CD4-positive, alpha-beta memory T cell (primary cell): ENCODE measurements around the gene CILP2. TPM values are rescaled to one million over a fixed set of nuclear protein-coding genes. Genes with fewer than 3 reads are reported as not detected.

ENCODE experiments used
- CTCF ChIA-PET: fragments of 350-600 bp; sonication (Branson Sonifier 250); formaldehyde crosslinking; loops from one replicate; lab custom pipeline; 2021; ENCODE audit warnings: inconsistent platforms; ENCODE audit not compliant: partially characterized antibody; lab: Charles Lee
- POLR2A ChIA-PET: fragments of 350-600 bp; sonication (Branson Sonifier 250); formaldehyde crosslinking; loops from one replicate; lab custom pipeline; 2021; ENCODE audit not compliant: partially characterized antibody; lab: Charles Lee
- DNase-seq, 5 donors: peaks; one replicate each; pipeline versions ENCODE4 v3.0.0 to v3.0.0-alpha.2; 2020 to 2022; ENCODE audit warnings: mixed read lengths in 1 of 5
- H3K27ac ChIP-seq: one replicate; pipeline ENCODE4 v1.7.0; 2013; ENCODE audit warnings: low read depth, low read length
- H3K27me3 ChIP-seq: 2 replicates; pipeline ENCODE4 v1.7.0; 2013; ENCODE audit warnings: mild to moderate bottlenecking, low read length, moderate library complexity; ENCODE audit not compliant: insufficient read depth
- H3K36me3 ChIP-seq: 2 replicates; pipeline ENCODE4 v1.7.0; 2013; ENCODE audit warnings: mild to moderate bottlenecking, low read length, moderate library complexity; ENCODE audit not compliant: insufficient read depth
- H3K4me1 ChIP-seq: 2 replicates; pipeline ENCODE4 v1.7.0; 2013; ENCODE audit warnings: mild to moderate bottlenecking, low read length, moderate library complexity; ENCODE audit not compliant: insufficient read depth
- H3K4me3 ChIP-seq, 2 donors: one replicate each; pipeline ENCODE4 v1.7.0; 2013; ENCODE audit warnings: low read length in 2 of 2, mild to moderate bottlenecking in 1 of 2
- H3K9me3 ChIP-seq, 2 donors: one replicate each; pipeline ENCODE4 v1.7.0; 2013; ENCODE audit warnings: low read length in 2 of 2, control low read depth in 1 of 2; ENCODE audit not compliant: control insufficient read depth in 1 of 2
- H3K27ac Mint-ChIP-seq, 7 donors: one replicate each; pipeline ENCODE4 v1.8.0; 2020 to 2021; ENCODE audit warnings: mixed read lengths in 7 of 7, mild to moderate bottlenecking in 6 of 7, inconsistent platforms in 3 of 7, moderate library complexity in 3 of 7
- H3K27me3 Mint-ChIP-seq, 2 donors: one replicate each; pipeline ENCODE4 v1.8.0; 2020 to 2021; ENCODE audit warnings: mixed read lengths in 2 of 2
- H3K36me3 Mint-ChIP-seq, 2 donors: one replicate each; pipeline ENCODE4 v1.8.0; 2020 to 2021; ENCODE audit warnings: mixed read lengths in 2 of 2, inconsistent platforms in 1 of 2, mild to moderate bottlenecking in 1 of 2
- H3K4me1 Mint-ChIP-seq, 4 donors: one replicate each; pipeline ENCODE4 v1.8.0; 2020 to 2021; ENCODE audit warnings: mixed read lengths in 4 of 4, mild to moderate bottlenecking in 1 of 4
- H3K4me3 Mint-ChIP-seq, 8 donors: one replicate each; pipeline ENCODE4 v1.8.0; 2020 to 2021; ENCODE audit warnings: mixed read lengths in 8 of 8, mild to moderate bottlenecking in 7 of 8, moderate library complexity in 6 of 8, inconsistent platforms in 3 of 8
- H3K9me3 Mint-ChIP-seq, 8 donors: one replicate each; pipeline ENCODE4 v1.8.0; 2020 to 2021; ENCODE audit warnings: mixed read lengths in 8 of 8, mild to moderate bottlenecking in 5 of 8, inconsistent platforms in 3 of 8, moderate library complexity in 1 of 8
- intact Hi-C: fragments of 100-400 bp; cut with micrococcal nuclease; formaldehyde crosslinking; loops from one replicate; pipeline ENCODE4 v1.15.1; 2023
- polyA plus RNA-seq, 2 donors: library from polyadenylated mRNA; unstranded; fragments of 300-500 nt; fragmentation: Illumina TruSeq; gene quantifications; one replicate each; pipeline ENCODE4 v1.2.3, GENCODE V29; 2021
- total RNA-seq, 2 experiments: library from RNA; stranded (reverse); gene quantifications; one replicate each; pipeline ENCODE4 v1.2.3, GENCODE V29; 2021

The CILP2 gene
- total and polyA plus RNA-seq, 4 experiments from 2014 or later = 0.09 to 0.14 TPM; not detected in 2

DNA sequence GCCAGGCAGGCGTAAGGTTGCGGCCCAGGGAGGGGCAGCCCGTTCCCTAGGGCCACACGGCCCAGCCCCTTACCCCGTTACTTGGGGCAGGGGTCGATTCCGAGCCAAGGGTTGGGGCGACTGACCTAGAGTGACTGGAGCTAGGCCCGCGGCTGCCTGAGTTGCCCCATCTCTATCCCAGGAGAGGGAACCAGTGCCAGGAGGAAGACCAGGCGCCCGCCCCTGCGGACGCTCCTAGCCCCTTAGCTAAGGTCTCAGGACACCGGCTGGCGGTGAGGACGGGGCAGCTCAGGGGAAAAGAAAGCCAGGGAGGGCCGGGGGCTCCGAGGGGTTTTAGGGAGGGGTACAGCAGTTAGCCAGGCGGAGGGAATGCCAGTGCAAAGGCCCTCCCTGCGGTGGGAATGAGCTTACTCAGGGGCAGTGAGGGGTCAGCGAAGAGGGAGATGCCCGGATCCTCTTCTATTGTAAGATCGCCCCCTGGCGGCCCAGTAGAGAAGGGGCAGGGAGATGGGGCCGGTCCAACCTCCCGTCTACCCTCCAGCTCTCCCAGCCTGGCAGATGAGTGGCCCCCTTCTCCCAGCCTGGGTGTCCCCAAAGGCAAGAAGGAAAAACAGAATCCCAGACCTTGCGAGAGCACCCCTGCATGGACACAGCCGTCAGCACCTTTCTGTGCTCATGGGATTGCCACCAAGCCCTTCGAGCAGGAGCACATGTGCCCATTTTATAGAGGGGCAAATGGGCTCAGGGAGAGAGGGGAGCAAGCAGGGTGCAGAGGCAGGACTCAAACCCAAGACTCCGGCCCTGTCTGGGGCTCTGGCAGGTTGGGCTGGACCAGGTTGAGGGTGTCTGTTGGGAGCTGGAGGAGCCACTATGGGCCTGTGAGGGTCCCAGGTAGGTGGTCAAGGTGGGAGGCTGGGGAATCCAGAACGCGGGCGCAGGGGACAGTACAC lies 16.3 kb downstream of the CILP2 start:
- DNase-seq = peak; percentile 42 to 50 (median 45)
- no peaks in the 10 kb centered on the region for H3K27me3 Mint-ChIP-seq
- Histone ChIP-seq H3K36me3 (no peaks in the 10 kb centered on the region), H3K27me3 (no peaks in the 10 kb centered on the region), H3K4me1 (peaks cover 6% of the 10 kb centered on the region), H3K4me3 (no peak overlapping the region), H3K9me3 (no peaks in the 10 kb centered on the region), H3K27ac (no peak overlapping the region)
- peaks cover 0 to 2% (median 0%) of the 10 kb centered on the region in 8 donors for H3K9me3 Mint-ChIP-seq
- H3K36me3 Mint-ChIP-seq = peaks cover 0 to 5% of the 10 kb centered on the region in 2 donors
- H3K27ac Mint-ChIP-seq = peak overlapping the region in 1 of 7 donors; percentile 40
- peak overlapping the region in 1 of 8 donors; percentile 10 for H3K4me3 Mint-ChIP-seq
- ChIA-PET POLR2A (interaction anchor here (0.8 to 2.2 kb wide), 9 partner anchors 8 to 266 kb away, joined by 3 to 9 read pairs (median 4); partner anchors contain the start of genes GMIP and PBX4), CTCF (interaction anchor here (0.7 to 4.9 kb wide), 35 partner anchors 8 to 406 kb away, joined by 3 to 31 read pairs (median 4); partner anchors contain the start of genes GMIP, LPAR2, PBX4 and ZNF101)
- intact Hi-C loops = loop anchor here (1.0 kb wide), 1 partner anchor 22 kb away; no protein-coding TSS in a partner anchor
- peaks cover 10 to 17% (median 12%) of the 10 kb centered on the region in 4 donors for H3K4me1 Mint-ChIP-seq

DNA sequence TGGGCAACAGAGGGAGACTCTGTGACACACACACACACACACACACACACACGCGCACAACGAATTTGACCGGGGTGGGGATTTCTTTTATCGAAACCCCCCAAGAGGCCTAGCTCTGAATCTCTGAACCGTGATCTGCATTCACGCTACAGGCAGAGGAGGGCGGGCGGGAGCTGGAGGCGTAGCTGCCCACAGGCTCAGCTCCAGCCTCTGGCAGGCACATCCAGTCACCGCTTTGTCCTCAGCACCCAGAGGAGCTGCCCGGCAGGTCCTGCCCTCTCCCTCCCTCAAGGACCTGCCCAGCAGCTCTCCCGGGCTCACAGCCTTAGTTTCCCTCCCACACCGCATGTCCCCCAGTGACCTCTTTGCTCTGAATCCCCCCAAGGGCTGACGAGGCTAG lies 20.0 kb downstream of the CILP2 start:
- intact Hi-C loops = no loop called here
- peaks cover 20% of the 10 kb centered on the region for H3K4me1 ChIP-seq
- H3K9me3 ChIP-seq = no peaks in the 10 kb centered on the region
- Mint-ChIP-seq H3K27ac (peak overlapping the region in 3 of 7 donors; percentile 49 to 60 (median 51)), H3K4me1 (peaks cover 17 to 31% (median 24%) of the 10 kb centered on the region in 4 donors), H3K4me3 (no peak overlapping the region), H3K27me3 (no peaks in the 10 kb centered on the region), H3K9me3 (peaks cover 0 to 2% (median 0%) of the 10 kb centered on the region in 8 donors), H3K36me3 (peaks cover 6 to 22% of the 10 kb centered on the region in 2 donors)
- H3K4me3 ChIP-seq = no peak overlapping the region
- H3K27me3 ChIP-seq = no peaks in the 10 kb centered on the region
- POLR2A ChIA-PET = interaction anchor here (0.6 to 2.0 kb wide), 5 partner anchors 48 to 175 kb away, joined by 3 to 5 read pairs (median 3); partner anchors contain the start of genes ATP13A1 and ZNF14
- no peaks in the 10 kb centered on the region for H3K36me3 ChIP-seq
- H3K27ac ChIP-seq = no peak overlapping the region
- CTCF ChIA-PET = interaction anchor here (0.8 to 2.8 kb wide), 5 partner anchors 10 to 107 kb away, joined by 3 to 8 read pairs (median 4); partner anchors contain the start of gene GMIP
- no peak for DNase-seq

DNA sequence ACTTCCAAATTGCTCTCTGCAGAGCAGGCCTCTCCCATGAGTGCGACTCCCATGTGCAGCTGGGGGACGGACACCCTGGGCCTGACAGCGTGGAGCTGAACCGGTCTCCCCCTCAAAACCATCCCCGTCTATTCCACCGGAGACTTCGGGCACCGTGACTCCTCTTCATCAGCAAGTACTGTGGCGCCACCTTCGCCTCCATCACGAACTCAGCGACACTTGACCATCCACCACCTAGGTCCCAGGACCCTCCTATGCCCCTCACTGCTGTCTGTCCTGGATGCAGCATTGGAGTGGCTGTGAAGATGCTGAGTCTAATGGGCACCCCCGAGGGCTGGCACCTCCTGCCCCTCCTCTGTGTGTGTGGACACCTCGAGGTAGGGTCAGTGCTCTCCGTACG lies 20.6 kb downstream of the CILP2 start:
- Histone ChIP-seq H3K27ac (no peak overlapping the region), H3K4me1 (peaks cover 20% of the 10 kb centered on the region), H3K36me3 (no peaks in the 10 kb centered on the region), H3K27me3 (no peaks in the 10 kb centered on the region), H3K4me3 (no peak overlapping the region), H3K9me3 (no peaks in the 10 kb centered on the region)
- POLR2A ChIA-PET = interaction anchor here (0.8 to 0.9 kb wide), 2 partner anchors 105 to 174 kb away, joined by 3 read pairs; partner anchors contain the start of genes ATP13A1 and ZNF14
- no peaks in the 10 kb centered on the region for H3K27me3 Mint-ChIP-seq
- H3K27ac Mint-ChIP-seq = peak overlapping the region in 6 of 7 donors; percentile 19 to 84 (median 56)
- no peak overlapping the region for H3K4me3 Mint-ChIP-seq
- H3K9me3 Mint-ChIP-seq = peaks cover 0 to 2% (median 0%) of the 10 kb centered on the region in 8 donors
- DNase-seq = peak in 1 of 5 donors; percentile 5
- peaks cover 6 to 23% of the 10 kb centered on the region in 2 donors for H3K36me3 Mint-ChIP-seq
- H3K4me1 Mint-ChIP-seq = peaks cover 18 to 34% (median 24%) of the 10 kb centered on the region in 4 donors
- intact Hi-C loops = no loop called here
- CTCF ChIA-PET = interaction anchor here (0.9 to 2.8 kb wide), 4 partner anchors 10 to 85 kb away, joined by 3 to 8 read pairs (median 4); partner anchors contain the start of gene GMIP

DNA sequence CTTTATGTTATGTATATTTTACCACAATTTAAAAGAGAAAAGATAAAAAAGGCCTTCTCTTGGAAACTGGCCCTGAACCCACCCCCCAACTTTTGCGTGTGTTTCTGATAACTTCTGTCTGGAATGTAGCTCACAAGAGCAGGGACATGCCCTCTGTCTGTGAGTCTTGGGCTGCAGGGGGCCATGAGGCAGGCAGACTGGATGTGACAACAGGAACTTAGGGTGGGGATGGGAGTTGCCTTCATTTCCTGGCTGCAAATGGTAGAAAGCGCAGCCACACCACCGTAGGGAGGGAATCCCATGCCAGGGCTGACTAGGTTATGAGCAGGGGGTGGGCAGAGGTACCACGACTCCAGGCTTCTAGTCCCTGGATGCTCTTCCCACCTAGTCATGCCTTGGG lies 21.9 kb downstream of the CILP2 start:
- intact Hi-C loops = no loop called here
- Mint-ChIP-seq H3K9me3 (peaks cover 0 to 2% (median 0%) of the 10 kb centered on the region in 8 donors), H3K27ac (peak overlapping the region in 5 of 7 donors; percentile 60 to 75 (median 68)), H3K36me3 (peaks cover 12 to 31% of the 10 kb centered on the region in 2 donors), H3K4me3 (peak overlapping the region in 3 of 8 donors; percentile 22 to 55 (median 25)), H3K4me1 (peaks cover 15 to 30% (median 20%) of the 10 kb centered on the region in 4 donors), H3K27me3 (no peaks in the 10 kb centered on the region)
- H3K4me1 ChIP-seq = peaks cover 16% of the 10 kb centered on the region
- H3K27ac ChIP-seq = no peak overlapping the region
- no peak overlapping the region for H3K4me3 ChIP-seq
- peaks cover 5% of the 10 kb centered on the region for H3K36me3 ChIP-seq
- H3K9me3 ChIP-seq = no peaks in the 10 kb centered on the region
- no peaks in the 10 kb centered on the region for H3K27me3 ChIP-seq
- DNase-seq = no peak
- POLR2A ChIA-PET = interaction anchor here (0.6 to 2.3 kb wide), 6 partner anchors 9 to 103 kb away, joined by 3 to 9 read pairs (median 4); partner anchors contain the start of genes ATP13A1 and GMIP
- CTCF ChIA-PET = interaction anchor here (1.2 to 2.8 kb wide), 4 partner anchors 9 to 84 kb away, joined by 6 to 10 read pairs (median 6); partner anchors contain the start of gene GMIP

DNA sequence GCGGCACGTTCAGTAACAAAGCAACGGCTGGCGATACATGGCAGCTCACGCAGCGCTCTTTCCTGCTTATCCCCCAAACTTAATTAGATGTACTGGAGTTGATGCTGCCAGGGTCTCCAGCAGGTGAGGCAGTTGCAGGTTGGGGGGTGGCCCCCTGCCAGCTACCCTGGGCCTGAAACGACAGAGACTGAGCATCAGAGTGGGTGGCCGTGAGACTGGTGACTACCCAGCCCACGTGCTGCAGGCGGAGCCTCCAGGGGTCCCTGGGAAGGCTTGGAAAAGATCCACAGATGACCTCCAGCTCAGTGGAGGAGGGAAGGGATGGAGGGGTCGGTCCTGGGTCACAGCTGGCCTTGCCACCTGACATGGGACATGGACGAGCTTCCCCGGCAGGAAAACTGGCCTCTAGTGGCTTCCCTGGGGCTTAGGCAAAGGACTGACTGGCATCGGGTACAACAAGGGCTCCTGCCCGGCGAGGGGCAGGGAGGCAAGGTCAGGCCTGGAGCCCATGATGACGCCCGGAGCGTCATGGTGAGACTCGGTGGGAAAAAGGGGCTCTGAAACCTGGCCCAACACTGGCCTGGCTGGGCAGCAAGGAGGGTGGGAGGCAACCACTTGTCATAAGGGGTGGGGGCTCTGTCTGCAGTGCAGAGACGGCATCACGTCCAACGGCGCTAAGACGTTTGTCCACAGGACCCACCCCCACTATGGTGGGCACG lies 24.0 kb downstream of the CILP2 start:
- CTCF ChIA-PET = interaction anchor here (0.6 to 2.8 kb wide), 6 partner anchors 8 to 82 kb away, joined by 3 to 10 read pairs (median 4); partner anchors contain the start of gene GMIP
- Mint-ChIP-seq H3K4me1 (peaks cover 15 to 30% (median 20%) of the 10 kb centered on the region in 4 donors), H3K27me3 (no peaks in the 10 kb centered on the region), H3K9me3 (no peaks in the 10 kb centered on the region), H3K27ac (peak overlapping the region in 3 of 7 donors; percentile 46 to 64 (median 54)), H3K4me3 (peak overlapping the region in 1 of 8 donors; percentile 21), H3K36me3 (peaks cover 16 to 44% of the 10 kb centered on the region in 2 donors)
- H3K4me3 ChIP-seq = no peak overlapping the region
- H3K27ac ChIP-seq = no peak overlapping the region
- H3K36me3 ChIP-seq = peaks cover 8% of the 10 kb centered on the region
- H3K9me3 ChIP-seq = no peaks in the 10 kb centered on the region
- H3K27me3 ChIP-seq = no peaks in the 10 kb centered on the region
- intact Hi-C loops = no loop called here
- no peak for DNase-seq
- peaks cover 16% of the 10 kb centered on the region for H3K4me1 ChIP-seq
- POLR2A ChIA-PET = interaction anchor here (0.6 to 0.8 kb wide), 3 partner anchors 8 to 46 kb away, joined by 3 to 4 read pairs (median 3); partner anchors contain the start of gene NDUFA13

DNA sequence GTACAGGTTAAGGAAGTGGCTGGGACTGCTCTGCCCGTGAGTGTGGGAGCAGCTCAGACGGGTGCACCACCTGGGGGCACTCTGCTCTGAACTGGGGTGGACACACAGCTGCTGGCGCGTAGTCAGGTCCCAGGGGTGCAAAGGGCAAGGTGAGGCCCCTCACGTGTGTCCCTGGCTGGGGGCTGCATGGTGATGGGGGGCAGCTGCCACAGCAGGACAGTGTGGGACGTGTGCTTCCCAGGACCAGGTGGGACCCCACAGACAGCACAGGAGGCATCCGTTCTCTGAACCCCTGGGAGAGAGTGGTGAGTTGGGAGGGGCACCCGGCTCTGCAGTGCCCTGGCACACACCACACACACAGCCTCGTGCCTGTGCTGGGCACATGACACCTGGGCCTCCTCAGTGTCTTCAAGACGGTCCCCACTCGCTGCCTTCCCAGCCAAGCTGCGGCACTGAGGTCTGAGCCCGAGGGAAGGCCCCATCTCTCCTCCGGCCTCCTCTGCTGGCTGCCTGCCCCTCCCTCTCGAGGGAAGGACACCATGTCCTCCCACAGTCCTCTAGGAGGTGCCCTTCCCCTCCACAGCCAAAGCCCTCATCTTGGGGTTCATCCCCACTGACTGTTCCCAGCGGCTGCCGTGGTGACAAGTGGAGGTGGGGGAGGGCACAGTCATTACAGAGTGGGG lies 24.7 kb downstream of the CILP2 start:
- H3K27ac Mint-ChIP-seq = peak overlapping the region in 4 of 7 donors; percentile 5 to 74 (median 58)
- intact Hi-C loops = loop anchor here (1.0 kb wide), 2 partner anchors 80 to 258 kb away; partner anchors contain the start of genes GMIP and ZNF506
- ChIA-PET CTCF (interaction anchor here (0.6 to 1.6 kb wide), 6 partner anchors 8 to 54 kb away, joined by 3 to 6 read pairs (median 3); no protein-coding TSS in a partner anchor), POLR2A (interaction anchor here (0.6 to 1.2 kb wide), 3 partner anchors 8 to 62 kb away, joined by 3 to 5 read pairs (median 3); no protein-coding TSS in a partner anchor)
- H3K27me3 Mint-ChIP-seq = no peaks in the 10 kb centered on the region
- peaks cover 8% of the 10 kb centered on the region for H3K36me3 ChIP-seq
- H3K4me3 ChIP-seq = no peak overlapping the region
- H3K4me3 Mint-ChIP-seq = no peak overlapping the region
- peaks cover 15 to 30% (median 20%) of the 10 kb centered on the region in 4 donors for H3K4me1 Mint-ChIP-seq
- no peak overlapping the region for H3K27ac ChIP-seq
- no peaks in the 10 kb centered on the region for H3K9me3 ChIP-seq
- no peaks in the 10 kb centered on the region for H3K9me3 Mint-ChIP-seq
- no peaks in the 10 kb centered on the region for H3K27me3 ChIP-seq
- peak in 4 of 5 donors; percentile 33 to 45 (median 43) for DNase-seq
- peaks cover 16% of the 10 kb centered on the region for H3K4me1 ChIP-seq
- H3K36me3 Mint-ChIP-seq = peaks cover 19 to 48% of the 10 kb centered on the region in 2 donors
